Glutamatergic neuron (in vitro differentiated cells): ENCODE measurements around the gene BCL10. TPM values are rescaled to one million over a fixed set of nuclear protein-coding genes. Genes with fewer than 3 reads are reported as not detected.

Source experiments
- DNase-seq: peaks from one replicate; pipeline ENCODE4 v3.0.0; 2022
- H3K27ac Mint-ChIP-seq: one replicate; pipeline ENCODE4 v1.8.0; 2020; ENCODE audit warnings: mild to moderate bottlenecking, mixed read lengths, inconsistent platforms; ENCODE audit not compliant: unreplicated experiment
- H3K27me3 Mint-ChIP-seq: one replicate; pipeline ENCODE4 v1.8.0; 2020; ENCODE audit warnings: mild to moderate bottlenecking, moderate library complexity, mixed read lengths, inconsistent platforms; ENCODE audit not compliant: unreplicated experiment
- H3K36me3 Mint-ChIP-seq: one replicate; pipeline ENCODE4 v1.8.0; 2020; ENCODE audit warnings: mild to moderate bottlenecking, mixed read lengths, inconsistent platforms; ENCODE audit not compliant: unreplicated experiment
- H3K4me1 Mint-ChIP-seq: one replicate; pipeline ENCODE4 v1.8.0; 2020; ENCODE audit warnings: mild to moderate bottlenecking, low read depth, mixed read lengths, inconsistent platforms; ENCODE audit not compliant: unreplicated experiment
- H3K4me3 Mint-ChIP-seq: one replicate; pipeline ENCODE4 v1.8.0; 2020; ENCODE audit warnings: mild to moderate bottlenecking, mixed read lengths, inconsistent platforms; ENCODE audit not compliant: unreplicated experiment
- H3K9me3 Mint-ChIP-seq: one replicate; pipeline ENCODE4 v1.8.0; 2020; ENCODE audit warnings: mild to moderate bottlenecking, moderate library complexity, mixed read lengths, inconsistent platforms; ENCODE audit not compliant: unreplicated experiment
- CTCF ChIP-seq: fragments of 200-600 bp; sonication (generic); IDR thresholded peaks from one replicate; pipeline ENCODE4 v1.5.0; 2021; ENCODE audit not compliant: partially characterized antibody, unreplicated experiment
- total RNA-seq: library from RNA; stranded (reverse); fragmentation: NEBNext Ultra II Directional; extraction: Animal tissue kit (Norgen Biotek cat#: 25700); gene quantifications from one replicate; pipeline ENCODE4 v1.2.1, GENCODE V29; 2021; ENCODE audit not compliant: unreplicated experiment

BCL10 gene
- total RNA-seq, 1 donor from 2014 or later: 21.9 TPM

GRCh38 chr1:85273397-85273796, 3.0 kb downstream of the BCL10 start:
- no peaks in the 10 kb centered on the region for H3K9me3 Mint-ChIP-seq
- DNase-seq: no peak
- H3K4me1 Mint-ChIP-seq: peaks cover 12% of the 10 kb centered on the region
- H3K36me3 Mint-ChIP-seq: no peaks in the 10 kb centered on the region
- H3K27ac Mint-ChIP-seq: no peak overlapping the region
- TF ChIP-seq CTCF: no peak
- H3K4me3 Mint-ChIP-seq: no peak overlapping the region
- no peaks in the 10 kb centered on the region for H3K27me3 Mint-ChIP-seq

- Mint-ChIP-seq H3K4me1 (no peaks in the 10 kb centered on the region), H3K4me3 (no peak overlapping the region), H3K27ac (no peak overlapping the region), H3K9me3 (no peaks in the 10 kb centered on the region), H3K27me3 (no peaks in the 10 kb centered on the region), H3K36me3 (no peaks in the 10 kb centered on the region)
- no peak for TF ChIP-seq CTCF
- no peak for DNase-seq
Observed at GRCh38 chr1:85268801-85269585, 7.4 kb downstream of the BCL10 start.

- DNase-seq: no peak
- no peaks in the 10 kb centered on the region for H3K27me3 Mint-ChIP-seq
- H3K4me3 Mint-ChIP-seq: no peak overlapping the region
- H3K4me1 Mint-ChIP-seq: no peaks in the 10 kb centered on the region
- peaks cover 5% of the 10 kb centered on the region for H3K9me3 Mint-ChIP-seq
- no peak overlapping the region for H3K27ac Mint-ChIP-seq
- TF ChIP-seq CTCF: no peak
- no peaks in the 10 kb centered on the region for H3K36me3 Mint-ChIP-seq
Observed at GRCh38 chr1:85267313-85267712, 9.1 kb downstream of the BCL10 start.

- TF ChIP-seq CTCF: no peak
- H3K27me3 Mint-ChIP-seq: peaks cover 3% of the 10 kb centered on the region
- DNase-seq: no peak
- peaks cover 5% of the 10 kb centered on the region for H3K9me3 Mint-ChIP-seq
- peaks cover 6% of the 10 kb centered on the region for H3K36me3 Mint-ChIP-seq
- no peak overlapping the region for H3K27ac Mint-ChIP-seq
- no peaks in the 10 kb centered on the region for H3K4me1 Mint-ChIP-seq
- no peak overlapping the region for H3K4me3 Mint-ChIP-seq
Observed at GRCh38 chr1:85264150-85264549, 12.3 kb downstream of the BCL10 start.

GRCh38 chr1:85262985-85263384, 13.4 kb downstream of the BCL10 start:
- H3K4me3 Mint-ChIP-seq: no peak overlapping the region
- peaks cover 6% of the 10 kb centered on the region for H3K36me3 Mint-ChIP-seq
- H3K27me3 Mint-ChIP-seq: peaks cover 3% of the 10 kb centered on the region
- H3K9me3 Mint-ChIP-seq: peaks cover 5% of the 10 kb centered on the region
- no peak for TF ChIP-seq CTCF
- peaks cover 6% of the 10 kb centered on the region for H3K4me1 Mint-ChIP-seq
- no peak for DNase-seq
- no peak overlapping the region for H3K27ac Mint-ChIP-seq
